ENCODE data around the gene ARRDC4.
"Not testable (repeated sequence)": the region's sequence is repeated elsewhere in the genome, so short reads cannot be mapped to it uniquely, and the experiment has no call there.

ARRDC4 gene

GRCh38 chr15:97966246-97966645, 5.7 kb downstream of the ARRDC4 start:
- DNase-seq (ENCODE audit: low read depth, low spot score): no peak

GRCh38 chr15:97966924-97967620, 6.6 kb downstream of the ARRDC4 start:
- no peak for DNase-seq (ENCODE audit: low read depth, low spot score)

GRCh38 chr15:97967881-97968280, 7.4 kb downstream of the ARRDC4 start:
- DNase-seq (ENCODE audit: low read depth, low spot score): no peak

- DNase-seq (ENCODE audit: low read depth, low spot score): no peak
These were observed 7.9 kb downstream of the ARRDC4 start for GRCh38 chr15:97968380-97968779.

GRCh38 chr15:97972366-97972765, 11.9 kb downstream of the ARRDC4 start:
- no peak for DNase-seq (ENCODE audit: low read depth, low spot score)

- DNase-seq (ENCODE audit: low read depth, low spot score): no peak
These were observed 15.6 kb downstream of the ARRDC4 start for GRCh38 chr15:97976129-97976528.

- DNase-seq (ENCODE audit: low read depth, low spot score): no peak
These were observed 16.4 kb downstream of the ARRDC4 start for GRCh38 chr15:97976766-97977503.

- DNase-seq (ENCODE audit: low read depth, low spot score): no peak
These were observed 17.2 kb downstream of the ARRDC4 start for GRCh38 chr15:97977734-97978133.

GRCh38 chr15:97978401-97979139, 18.1 kb downstream of the ARRDC4 start:
- DNase-seq (ENCODE audit: low read depth, low spot score): no peak

- DNase-seq (ENCODE audit: low read depth, low spot score): no peak
These were observed 18.6 kb downstream of the ARRDC4 start for GRCh38 chr15:97979140-97979520.

- no peak for DNase-seq (ENCODE audit: low read depth, low spot score)
These were observed 20.6 kb downstream of the ARRDC4 start for GRCh38 chr15:97981058-97981457.

- no peak for DNase-seq (ENCODE audit: low read depth, low spot score)
These were observed 21.3 kb downstream of the ARRDC4 start for GRCh38 chr15:97981758-97982157.

GRCh38 chr15:97984157-97984556, 23.7 kb downstream of the ARRDC4 start:
- DNase-seq (ENCODE audit: low read depth, low spot score): no peak

- not testable (repeated sequence) for DNase-seq (ENCODE audit: low read depth, low spot score)
These were observed 25.5 kb downstream of the ARRDC4 start for GRCh38 chr15:97985979-97986378.

GRCh38 chr15:97986781-97987180, 26.3 kb downstream of the ARRDC4 start:
- DNase-seq (ENCODE audit: low read depth, low spot score): no peak

GRCh38 chr15:97989299-97989698, 28.8 kb downstream of the ARRDC4 start:
- no peak for DNase-seq (ENCODE audit: low read depth, low spot score)

GRCh38 chr15:97991972-97992541, 31.6 kb downstream of the ARRDC4 start:
- no peak for DNase-seq (ENCODE audit: low read depth, low spot score)

GRCh38 chr15:97992823-97993222, 32.3 kb downstream of the ARRDC4 start:
- DNase-seq (ENCODE audit: low read depth, low spot score): no peak

- no peak for DNase-seq (ENCODE audit: low read depth, low spot score)
These were observed 32.8 kb downstream of the ARRDC4 start for GRCh38 chr15:97993310-97993738.

GRCh38 chr15:97994236-97994635, 33.7 kb downstream of the ARRDC4 start:
- no peak for DNase-seq (ENCODE audit: low read depth, low spot score)

- no peak for DNase-seq (ENCODE audit: low read depth, low spot score)
These were observed 34.7 kb downstream of the ARRDC4 start for GRCh38 chr15:97995192-97995591.

All from smooth muscle cell of the brain vasculature (primary cell).